HG02798 (cell line): ENCODE results near the gene RAP1GAP2.
"Not testable (repeated sequence)": the region's sequence is repeated elsewhere in the genome, so short reads cannot be mapped to it uniquely, and the experiment has no call there.

ENCODE experiments used
- ATAC-seq: cut with Tn5 transposase; IDR thresholded peaks from one replicate; pipeline ENCODE4 v1.9.1; 2021; ENCODE audit warnings: mild to moderate bottlenecking; ENCODE audit not compliant: unreplicated experiment, poor library complexity

The RAP1GAP2 gene

DNA sequence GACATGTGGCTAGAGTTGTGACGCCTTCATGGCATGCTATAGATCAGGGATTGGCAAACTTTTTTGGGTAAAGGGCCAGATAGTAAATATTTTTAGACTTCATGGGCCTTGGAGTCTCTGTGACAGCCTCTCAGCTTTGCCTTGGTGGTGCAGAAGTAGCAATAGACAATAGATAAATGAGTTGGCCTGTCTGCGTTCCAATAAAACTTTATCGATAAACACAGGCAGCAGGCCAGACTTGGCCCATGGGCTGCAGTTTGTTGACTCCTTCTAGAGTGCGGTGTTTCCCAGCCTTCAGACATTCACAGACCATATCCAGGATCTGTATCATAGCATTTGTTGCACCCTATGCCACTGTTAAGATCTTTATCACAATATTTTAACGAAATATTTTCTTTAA is 190.7 kb downstream of the RAP1GAP2 start:
- no peak for ATAC-seq

- not testable (repeated sequence) for ATAC-seq
These were observed 193.2 kb downstream of the RAP1GAP2 start for GRCh38 chr17:2989396-2989795.

DNA sequence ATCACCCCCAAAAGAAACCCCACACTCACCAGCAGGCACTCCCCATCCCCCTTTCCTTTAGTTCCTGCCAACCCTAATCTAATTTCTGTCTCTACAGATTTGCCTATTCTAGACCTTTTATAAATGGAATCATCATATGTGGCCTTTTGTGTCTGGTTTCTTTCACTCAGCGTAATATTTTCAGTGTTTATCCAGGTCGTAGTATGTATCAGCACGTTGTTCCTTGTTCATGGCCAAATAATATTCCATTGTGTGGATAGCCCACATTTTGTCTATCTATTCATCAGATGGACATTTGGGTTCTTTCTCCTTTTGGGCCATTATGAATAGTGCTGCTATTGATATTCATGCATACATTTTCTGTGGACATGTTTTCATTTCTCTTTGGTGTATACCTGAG is 193.6 kb downstream of the RAP1GAP2 start:
- ATAC-seq, result no peak

- ATAC-seq, result no peak
These were observed 194.2 kb downstream of the RAP1GAP2 start for GRCh38 chr17:2990396-2990795.

- not testable (repeated sequence) for ATAC-seq
These were observed 195.3 kb downstream of the RAP1GAP2 start for GRCh38 chr17:2991396-2992180.

- ATAC-seq, result no peak
These were observed 198.2 kb downstream of the RAP1GAP2 start for GRCh38 chr17:2994441-2994840.

GRCh38 chr17:2995377-2995776 is 199.1 kb downstream of the RAP1GAP2 start:
- no peak for ATAC-seq

DNA sequence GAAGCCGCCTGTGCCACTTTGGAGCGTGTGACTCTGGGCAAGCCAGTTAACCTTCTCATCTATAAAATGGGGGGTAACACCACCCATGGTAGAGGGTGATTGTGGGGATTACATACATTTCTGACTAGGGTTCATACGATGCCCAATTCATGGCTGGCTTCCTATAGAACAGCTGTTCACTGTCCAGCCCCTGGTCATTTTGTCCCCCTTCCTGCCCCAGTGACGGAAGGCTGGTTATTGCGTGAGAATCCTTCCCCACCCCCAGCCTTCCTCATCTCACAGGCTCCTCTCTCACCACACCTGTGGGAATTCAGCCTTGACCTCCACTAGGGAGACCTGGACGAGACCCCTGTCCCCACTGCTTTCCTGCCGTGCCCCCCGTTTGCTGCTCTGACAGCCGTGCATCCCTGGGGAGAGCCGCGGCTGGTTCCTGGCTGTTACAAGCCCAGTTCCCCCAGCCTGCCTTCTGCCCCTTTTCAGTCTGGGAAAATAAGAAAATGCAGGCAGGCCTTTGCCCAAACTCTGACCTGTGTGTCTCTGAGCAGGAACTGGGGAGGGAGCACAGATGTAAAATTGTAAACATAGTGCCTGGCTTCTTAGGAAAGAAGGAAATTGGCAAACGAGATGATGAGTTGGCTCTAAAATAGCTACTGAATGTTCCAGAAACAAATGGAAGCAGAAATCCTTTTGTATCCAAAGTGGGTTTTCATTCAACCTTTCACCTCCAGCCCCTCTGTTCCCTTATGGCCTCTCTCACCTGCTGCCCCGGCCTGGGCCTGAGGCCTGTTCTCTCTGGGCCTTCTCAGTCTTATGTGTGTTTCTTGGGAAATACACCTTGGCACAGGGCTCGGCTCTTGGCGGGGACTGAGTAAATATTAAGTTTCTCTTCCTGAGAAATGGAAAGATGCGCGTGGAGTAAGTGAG is 199.9 kb downstream of the RAP1GAP2 start:
- ATAC-seq, result no peak

DNA sequence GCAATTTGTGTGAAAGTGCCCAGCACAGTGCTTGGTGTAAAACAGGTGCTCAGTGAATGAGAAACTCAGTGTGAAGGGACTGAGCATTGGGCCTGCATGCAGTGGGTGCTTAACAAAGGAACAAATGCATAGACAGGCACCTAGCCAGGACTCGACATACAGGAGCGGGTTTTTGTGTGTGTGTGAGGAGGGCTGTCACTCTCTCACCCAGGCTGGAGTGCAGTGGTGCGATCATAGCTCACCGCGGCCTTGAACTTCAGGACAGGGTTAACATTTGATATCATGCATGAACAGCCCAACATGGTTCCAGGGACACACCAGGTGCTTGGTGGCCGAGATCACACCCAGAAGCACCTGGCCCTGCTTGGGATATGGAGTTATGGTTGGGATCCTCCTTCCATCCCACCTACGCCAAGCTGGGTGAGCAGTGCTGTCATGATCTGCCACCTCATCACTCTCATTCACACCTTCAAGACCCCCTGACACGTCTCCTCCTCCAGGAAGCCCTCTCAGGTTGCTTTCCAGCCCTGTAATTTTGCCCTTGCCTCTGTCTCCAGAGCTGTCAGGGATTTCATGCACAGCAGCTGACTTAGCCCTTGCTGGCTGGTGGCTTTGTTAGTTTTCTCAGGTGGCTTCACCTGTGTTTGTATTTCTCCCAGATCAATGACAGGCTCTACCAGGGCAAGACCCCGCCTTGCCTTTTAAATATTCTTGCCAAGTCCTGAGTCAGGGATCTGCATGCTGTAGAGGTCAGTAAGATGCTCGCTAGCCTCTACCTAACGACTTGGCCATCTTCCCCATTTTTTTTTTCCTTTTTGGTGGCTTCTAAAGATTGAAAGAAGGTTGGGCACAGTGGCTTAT is 200.8 kb downstream of the RAP1GAP2 start:
- no peak for ATAC-seq

- not testable (repeated sequence) for ATAC-seq
These were observed 202.2 kb downstream of the RAP1GAP2 start for GRCh38 chr17:2998469-2998901.

- peak; percentile 72 for ATAC-seq
These were observed 206.5 kb downstream of the RAP1GAP2 start for GRCh38 chr17:3002538-3003295.

DNA sequence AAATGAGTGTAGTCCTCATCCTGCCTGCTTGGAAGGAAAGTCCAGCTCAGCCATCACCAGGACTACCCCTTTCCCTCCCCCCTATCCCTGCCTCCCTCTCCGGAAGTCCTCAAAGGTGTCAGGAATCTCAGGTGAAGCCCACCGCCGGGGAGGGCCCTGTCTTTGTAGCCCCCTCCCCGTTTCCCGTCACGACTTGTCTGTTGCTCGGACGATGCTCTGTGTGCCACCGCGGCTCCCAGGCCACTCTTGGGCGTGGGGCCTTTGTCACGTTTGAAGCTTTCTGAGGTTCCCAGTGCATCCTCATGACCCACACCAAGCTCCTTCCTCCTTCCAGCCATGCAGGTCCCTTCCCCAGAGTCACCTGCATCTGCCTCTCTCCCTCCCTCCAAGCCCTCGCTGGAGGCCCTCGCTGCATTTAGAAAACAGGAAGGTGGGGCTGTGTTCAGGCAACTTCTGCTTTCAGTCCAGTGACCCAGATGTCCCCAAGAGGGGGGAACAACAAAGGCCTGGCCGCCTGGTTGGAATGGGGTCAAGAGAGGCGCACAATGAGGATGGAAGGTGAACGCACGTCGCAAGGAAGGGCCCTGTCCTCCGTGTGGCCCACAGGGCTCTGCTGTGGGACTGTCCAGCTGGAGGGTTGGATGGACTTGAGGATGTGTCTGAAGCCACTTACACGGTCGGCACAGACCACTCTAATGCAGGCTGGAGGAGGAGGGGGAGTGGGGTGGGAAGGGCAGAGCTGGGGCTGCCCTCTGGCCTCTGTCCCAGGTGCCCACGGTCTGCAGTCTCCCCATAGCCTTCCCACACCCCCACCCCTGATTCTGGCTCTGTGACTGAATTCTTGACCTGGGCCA is 207.3 kb downstream of the RAP1GAP2 start:
- no peak for ATAC-seq

DNA sequence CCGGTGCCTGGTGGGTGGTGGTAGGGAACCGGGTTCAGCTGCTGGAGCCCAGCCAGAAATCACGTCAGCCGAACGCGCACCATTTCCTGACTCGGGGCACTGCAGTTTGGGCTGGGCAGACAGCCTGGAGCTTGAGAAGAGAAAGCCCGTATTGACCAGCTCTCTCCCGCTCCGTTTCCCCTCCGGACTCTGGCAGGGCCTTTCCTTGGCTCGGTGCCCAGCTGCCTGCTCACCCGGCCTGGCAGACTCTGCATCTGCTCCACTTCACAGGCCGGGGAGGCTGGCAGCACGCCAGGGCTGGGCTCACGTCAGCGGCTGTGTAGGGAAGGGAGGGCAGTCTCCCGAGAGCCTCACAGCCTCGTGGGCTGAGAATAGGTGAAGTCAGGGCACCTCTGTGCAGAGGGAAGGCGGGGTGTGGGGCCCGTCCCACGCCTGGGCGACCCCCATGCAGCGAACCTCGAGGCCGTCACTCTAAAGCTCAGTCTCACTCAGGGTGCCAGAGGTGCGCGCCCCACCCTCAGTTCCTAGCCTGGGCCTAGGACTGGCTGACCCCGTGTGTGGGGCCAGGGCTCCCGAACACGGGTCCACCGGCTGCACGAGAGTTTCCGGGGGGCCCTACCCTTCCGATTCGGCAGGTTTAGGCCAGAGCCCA is 208.0 kb downstream of the RAP1GAP2 start:
- ATAC-seq, result no peak

- no peak for ATAC-seq
These were observed 208.7 kb downstream of the RAP1GAP2 start for GRCh38 chr17:3004925-3005324.

- no peak for ATAC-seq
These were observed 209.5 kb downstream of the RAP1GAP2 start for GRCh38 chr17:3005696-3006095.

DNA sequence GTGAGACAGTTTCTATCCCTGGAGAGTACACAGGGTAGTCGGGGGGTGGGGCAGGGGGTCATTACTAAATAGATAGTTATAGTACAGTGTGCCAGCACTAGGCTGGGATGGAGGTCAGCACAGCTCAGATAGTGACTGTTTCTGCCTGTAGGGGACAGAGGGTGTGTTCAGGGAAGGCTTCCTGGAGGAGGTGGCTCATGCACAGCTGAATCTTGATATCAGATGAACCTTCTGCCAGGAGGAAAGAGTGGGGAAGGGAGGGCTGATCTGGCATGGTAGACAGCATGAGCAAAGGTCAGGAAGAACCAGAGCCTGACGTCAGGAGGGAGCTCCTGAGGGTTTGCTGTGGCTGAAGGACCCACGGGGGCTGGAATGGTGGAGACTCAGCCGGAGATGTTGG is 210.6 kb downstream of the RAP1GAP2 start:
- ATAC-seq, result no peak

DNA sequence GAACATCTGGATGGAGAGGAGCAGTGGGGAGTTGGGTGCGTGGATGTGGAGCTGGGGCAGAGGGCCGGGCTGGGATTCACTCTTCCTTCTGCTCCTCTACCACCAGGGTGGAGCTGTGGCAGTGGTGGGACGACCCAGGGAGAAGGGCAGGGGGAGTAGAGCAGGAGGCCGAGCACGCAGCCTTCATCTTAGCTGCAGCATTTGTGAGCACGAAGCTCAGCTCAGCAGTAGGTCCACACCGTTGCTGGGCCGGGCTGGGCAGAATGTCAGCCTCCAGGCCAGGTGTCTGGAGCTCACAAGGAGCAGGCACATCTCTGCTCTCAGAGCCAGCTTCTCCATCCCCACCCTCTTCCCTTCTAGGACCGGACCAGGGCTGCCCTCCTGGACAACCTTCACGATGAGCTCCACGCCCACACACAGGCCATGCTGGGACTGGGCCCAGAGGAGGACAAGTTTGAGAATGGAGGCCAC is 211.4 kb downstream of the RAP1GAP2 start:
- ATAC-seq, result no peak
